ENCODE results near the gene RNF13.
"Not testable (repeated sequence)": the region's sequence is repeated elsewhere in the genome, so short reads cannot be mapped to it uniquely, and the experiment has no call there.

Gene RNF13

DNA sequence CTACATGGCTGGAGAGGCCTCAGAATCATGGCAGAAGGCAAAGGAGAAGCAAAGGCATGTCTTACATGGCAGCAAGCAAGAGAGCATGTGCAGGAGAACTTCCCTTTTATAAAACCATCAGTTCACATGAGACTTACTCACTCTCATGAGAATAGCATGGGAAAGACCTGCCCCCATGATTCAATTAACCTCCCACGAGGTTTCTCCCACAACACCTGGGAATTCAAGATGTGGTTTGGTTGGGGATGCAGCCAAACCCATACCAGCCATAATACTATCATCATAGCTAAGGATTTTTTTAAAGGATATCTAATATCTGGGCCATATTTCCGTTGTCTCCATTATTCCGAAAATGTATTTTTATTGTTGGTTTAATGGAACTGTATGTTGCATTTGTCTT is 26.5 kb downstream of the RNF13 start:
- not testable (repeated sequence) for DNase-seq (ENCODE audit: low read depth, low spot score)

DNA sequence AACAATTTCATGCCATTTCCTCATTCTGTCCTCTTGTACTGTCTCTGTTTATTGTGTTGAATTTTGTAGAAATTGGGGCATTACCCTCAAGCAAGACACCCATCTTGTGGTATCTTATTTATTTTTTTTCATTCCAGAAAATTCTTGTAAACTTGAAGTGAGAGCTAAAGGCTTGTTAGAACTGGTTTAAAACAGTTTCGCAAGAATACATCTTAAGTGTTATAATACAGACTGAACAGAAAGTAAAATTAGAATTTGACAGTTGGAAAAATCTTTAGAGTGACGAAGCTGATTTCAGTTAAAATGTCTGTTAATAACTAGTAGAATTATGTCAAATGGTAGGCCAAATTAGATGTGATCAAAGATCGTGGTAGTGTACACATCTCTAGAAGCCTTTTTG is 26.9 kb downstream of the RNF13 start:
- no peak for DNase-seq (ENCODE audit: low read depth, low spot score)

GRCh38 chr3:149843502-149843901 is 30.5 kb downstream of the RNF13 start:
- no peak for DNase-seq (ENCODE audit: low read depth, low spot score)

- no peak for DNase-seq (ENCODE audit: low read depth, low spot score)
These were observed 31.1 kb downstream of the RNF13 start for GRCh38 chr3:149844091-149844490.

- no peak for DNase-seq (ENCODE audit: low read depth, low spot score)
These were observed 32.7 kb downstream of the RNF13 start for GRCh38 chr3:149845570-149846244.

DNA sequence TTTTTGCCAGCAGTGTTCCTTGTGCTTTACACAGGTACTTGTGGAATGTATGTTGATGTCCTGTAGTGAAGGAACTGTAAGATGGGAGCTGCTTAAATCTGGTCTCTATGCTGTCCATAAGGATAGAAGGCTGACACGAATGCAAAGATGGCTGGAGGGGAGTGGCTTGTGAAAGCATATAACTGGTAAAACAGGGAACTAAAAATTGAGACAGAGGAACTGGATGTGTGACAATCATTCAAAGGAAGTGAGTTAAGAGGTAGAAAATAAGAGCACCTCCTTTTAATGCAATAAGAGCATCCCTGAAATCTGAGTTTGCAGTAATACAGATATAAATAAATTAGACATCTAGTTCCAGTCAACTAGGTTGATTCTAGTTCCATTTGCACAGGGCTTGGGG is 35.2 kb downstream of the RNF13 start:
- no peak for DNase-seq (ENCODE audit: low read depth, low spot score)

- DNase-seq (ENCODE audit: low read depth, low spot score) = no peak
These were observed 35.7 kb downstream of the RNF13 start for GRCh38 chr3:149848688-149849087.

DNA sequence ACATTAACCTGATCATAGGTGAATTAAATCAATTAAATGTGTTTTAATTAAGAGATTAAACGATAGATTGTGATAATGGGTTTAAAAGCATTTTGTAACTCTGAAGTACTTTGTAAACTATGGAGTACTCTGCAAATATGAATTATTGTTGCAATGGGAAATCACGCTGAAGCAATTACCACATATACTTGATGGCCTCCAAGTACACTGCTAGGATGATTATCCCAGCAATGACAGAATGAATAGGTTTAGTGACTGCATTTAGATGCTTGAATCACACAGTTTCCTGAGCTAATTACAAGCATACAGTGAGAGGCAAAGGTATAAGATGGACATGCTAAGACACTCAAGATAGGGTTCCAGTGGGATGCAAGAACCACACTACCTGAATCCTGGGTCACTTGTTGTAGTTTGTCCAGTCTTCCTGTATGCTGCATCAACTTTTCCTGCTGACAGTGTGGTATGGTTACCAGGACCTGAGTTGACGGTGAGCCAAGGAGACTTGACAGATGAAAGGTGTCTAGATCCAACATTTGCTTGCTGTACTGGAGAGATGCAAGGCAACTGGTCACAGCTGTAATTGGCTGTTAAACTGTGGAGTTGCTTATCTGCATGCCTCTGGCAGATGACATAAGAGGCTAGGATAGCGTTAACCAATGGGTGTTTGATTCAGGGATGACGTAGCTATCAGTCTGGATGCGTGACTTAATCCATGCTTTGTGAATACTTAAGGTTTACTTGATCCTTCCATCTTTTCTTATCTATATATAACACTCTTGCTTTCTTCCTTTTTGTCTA is 38.0 kb downstream of the RNF13 start:
- DNase-seq (ENCODE audit: low read depth, low spot score) = no peak

GRCh38 chr3:149858911-149859310 is 45.9 kb downstream of the RNF13 start:
- no peak for DNase-seq (ENCODE audit: low read depth, low spot score)

DNA sequence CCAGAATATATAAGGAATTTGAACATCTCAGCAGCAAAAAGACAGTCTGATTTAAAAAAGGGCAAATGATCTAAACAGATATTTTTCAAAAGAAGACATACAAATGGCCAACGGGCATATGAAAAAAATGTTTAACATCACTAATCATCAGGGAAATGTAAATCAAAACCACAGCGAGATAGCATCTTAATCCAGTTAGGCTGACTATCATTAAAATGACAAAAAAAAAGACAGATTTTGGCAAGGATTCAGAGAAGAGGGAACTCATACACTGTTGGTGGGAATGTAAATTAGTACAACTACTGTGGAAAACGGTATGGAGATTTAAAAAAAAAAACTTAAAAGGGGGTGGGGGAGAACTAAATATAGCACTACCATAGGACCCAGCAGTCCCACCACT is 47.9 kb downstream of the RNF13 start:
- no peak for DNase-seq (ENCODE audit: low read depth, low spot score)

DNA sequence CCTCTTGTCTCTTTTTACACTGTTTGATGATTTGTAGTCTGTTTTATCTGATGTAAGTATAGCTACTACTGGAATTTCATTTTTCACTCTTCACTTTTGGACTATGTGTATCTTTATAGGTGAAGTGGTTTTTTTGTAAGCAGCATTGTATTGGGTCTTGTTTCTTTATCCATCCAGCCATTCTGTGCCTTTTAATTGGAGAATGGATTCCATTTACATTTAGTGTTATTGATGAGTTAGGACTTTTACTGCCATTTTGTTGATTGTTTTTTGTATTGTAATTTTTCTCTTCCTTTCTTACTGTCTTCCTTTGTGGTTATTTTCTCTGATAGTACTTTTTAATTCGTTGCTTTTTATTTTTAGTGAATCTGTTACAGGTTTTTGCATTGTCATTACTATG is 54.5 kb downstream of the RNF13 start:
- DNase-seq (ENCODE audit: low read depth, low spot score) = no peak

- no peak for DNase-seq (ENCODE audit: low read depth, low spot score)
These were observed 58.8 kb downstream of the RNF13 start for GRCh38 chr3:149871855-149872254.

GRCh38 chr3:149872589-149872988 is 59.6 kb downstream of the RNF13 start:
- no peak for DNase-seq (ENCODE audit: low read depth, low spot score)

GRCh38 chr3:149877668-149878067 is 64.7 kb downstream of the RNF13 start:
- no peak for DNase-seq (ENCODE audit: low read depth, low spot score)

GRCh38 chr3:149879872-149880271 is 66.9 kb downstream of the RNF13 start:
- DNase-seq (ENCODE audit: low read depth, low spot score) = no peak

DNA sequence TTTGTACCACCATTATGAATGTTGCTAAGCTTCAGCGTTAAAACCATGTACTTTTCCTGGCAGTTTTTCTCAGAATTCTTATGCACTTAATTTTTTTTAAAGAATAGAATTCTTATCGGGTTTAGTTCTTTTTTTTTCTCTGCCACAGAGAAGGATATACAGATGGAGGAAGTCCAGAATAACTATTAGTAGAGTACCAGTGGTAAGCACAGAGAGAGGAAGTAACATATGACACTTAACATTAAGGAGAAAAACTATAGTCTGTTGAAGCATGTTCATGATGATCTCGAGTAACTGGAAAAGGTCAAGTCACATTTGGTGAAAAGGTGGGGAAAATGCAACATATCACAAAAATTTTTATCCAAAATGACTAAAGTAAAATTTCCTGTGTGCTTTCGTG is 68.9 kb downstream of the RNF13 start:
- no peak for DNase-seq (ENCODE audit: low read depth, low spot score)

DNA sequence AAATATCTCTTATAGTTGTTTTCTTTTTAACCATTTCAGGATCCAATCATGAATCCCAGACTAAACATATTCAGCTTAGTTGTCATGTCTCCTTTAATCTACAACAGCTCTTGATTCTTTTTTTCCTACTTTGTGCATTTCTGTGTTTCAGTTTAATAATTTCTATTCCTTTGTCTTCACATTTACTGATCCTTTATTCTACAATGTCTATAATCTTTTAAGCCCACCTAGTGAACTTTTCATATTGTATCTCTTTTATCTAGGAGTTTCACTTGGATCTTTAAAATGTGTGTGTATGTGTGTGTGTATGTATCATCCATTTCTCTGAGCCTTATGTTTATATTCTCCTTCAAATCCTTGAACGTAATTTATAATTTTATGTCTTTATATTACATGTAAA is 70.1 kb downstream of the RNF13 start:
- DNase-seq (ENCODE audit: low read depth, low spot score) = no peak

DNA sequence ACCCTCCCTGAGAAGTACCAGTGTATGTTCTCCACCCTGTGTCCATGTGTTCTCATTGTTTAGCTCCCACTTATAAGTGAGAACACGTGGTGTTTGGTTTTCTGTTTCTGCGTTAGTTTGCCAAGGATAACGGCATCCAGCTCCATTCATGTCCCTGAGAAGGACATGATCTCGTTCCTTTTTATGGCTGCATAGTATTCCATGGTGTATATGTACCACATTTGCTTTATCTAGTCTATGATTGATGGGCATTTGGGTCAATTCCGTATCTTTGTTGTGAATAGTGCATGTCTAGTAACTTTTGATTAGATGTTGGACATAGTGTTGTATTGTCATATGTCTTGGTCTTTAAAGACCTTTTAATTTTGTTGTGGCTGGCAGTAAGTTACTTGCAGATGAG is 70.8 kb downstream of the RNF13 start:
- DNase-seq (ENCODE audit: low read depth, low spot score) = not testable (repeated sequence)

DNA sequence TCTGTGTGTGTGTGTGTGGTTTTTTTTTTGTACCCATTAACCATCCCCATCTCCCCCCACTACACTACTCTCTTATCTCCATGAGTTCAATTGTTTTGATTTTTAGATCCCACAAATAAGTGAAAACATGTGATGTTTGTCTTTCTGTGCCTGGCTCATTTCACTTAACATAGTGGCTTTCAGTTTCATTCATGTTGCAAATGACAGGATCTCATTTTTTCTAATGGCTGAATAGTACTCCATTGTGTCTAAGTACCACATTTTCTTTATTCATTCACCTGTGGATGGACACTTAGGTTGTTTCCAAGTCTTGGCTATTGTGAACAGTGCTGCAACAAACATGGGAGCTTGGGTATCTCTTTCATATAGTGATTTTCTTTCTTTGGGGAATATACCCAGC is 71.8 kb downstream of the RNF13 start:
- DNase-seq (ENCODE audit: low read depth, low spot score) = not testable (repeated sequence)

DNA sequence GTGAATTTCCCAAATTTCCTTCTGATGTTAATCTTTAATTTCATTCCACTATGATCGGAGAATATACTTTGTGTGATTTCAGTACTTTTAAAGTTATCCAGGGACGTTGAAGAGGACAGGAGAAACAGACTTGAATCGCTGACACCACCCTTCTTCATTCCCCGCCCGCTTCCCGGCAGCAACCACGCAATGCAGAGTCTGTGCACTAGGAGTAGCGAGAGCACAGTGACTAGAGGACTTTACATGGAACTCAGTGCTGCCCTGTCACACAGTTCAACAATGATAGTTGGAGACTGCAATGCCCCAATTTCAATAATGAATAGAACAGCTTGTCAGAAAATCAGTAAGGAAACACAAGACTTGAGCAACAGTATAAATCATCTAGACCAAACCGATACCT is 73.9 kb downstream of the RNF13 start:
- DNase-seq (ENCODE audit: low read depth, low spot score) = no peak

DNA sequence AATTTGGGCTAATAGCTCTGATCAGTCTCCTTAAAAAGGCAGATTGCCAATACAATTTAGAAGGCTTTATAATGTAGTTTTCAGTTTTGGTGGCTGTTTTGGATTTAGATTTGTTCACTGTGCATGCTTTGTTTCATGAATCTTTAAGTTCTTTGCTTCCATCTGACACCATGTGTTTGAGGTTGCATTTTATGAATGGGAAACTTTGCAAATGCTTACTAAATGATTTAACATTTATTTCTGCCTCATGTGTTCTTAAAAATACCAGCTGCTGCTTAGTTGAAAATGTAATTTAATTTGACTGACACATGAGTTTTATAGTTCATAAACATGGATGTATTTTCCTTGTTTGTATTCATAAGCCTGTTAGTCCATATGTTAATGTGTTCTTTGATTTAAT is 78.6 kb downstream of the RNF13 start:
- DNase-seq (ENCODE audit: low read depth, low spot score) = no peak

GRCh38 chr3:149892371-149892770 is 79.4 kb downstream of the RNF13 start:
- no peak for DNase-seq (ENCODE audit: low read depth, low spot score)

- DNase-seq (ENCODE audit: low read depth, low spot score) = no peak
These were observed 81.2 kb downstream of the RNF13 start for GRCh38 chr3:149894205-149894604.
